ENCODE results near the gene NOP9.

Gene NOP9

GRCh38 chr14:24297190-24297964 lies 2.3 kb upstream of the NOP9 start:
- Histone ChIP-seq H3K27ac (replicated peaks; ENCODE audit: low read length) (no peak overlapping the region), H3K4ac (ENCODE audit: low read length) (no peak overlapping the region), H3K27me3 (ENCODE audit: control insufficient read depth in 3 of 3, insufficient read depth in 3 of 3, low read depth in 1 of 3, low read length in 3 of 3) (no peaks in the 10 kb centered on the region), H3K23ac (ENCODE audit: low read depth, low read length, poor library complexity) (no peak overlapping the region), H2AK5ac (ENCODE audit: low read depth, low read length) (no peak overlapping the region), H2BK5ac (ENCODE audit: low read length) (no peak overlapping the region), H3K9me3 (replicated peaks in 1 of 2; ENCODE audit: control insufficient read depth in 2 of 2, insufficient read depth in 1 of 2, low read depth in 1 of 2, low read length in 2 of 2) (no peaks in the 10 kb centered on the region), H2BK12ac (ENCODE audit: low read length) (no peak overlapping the region), H3K4me2 (ENCODE audit: insufficient read depth, low read length, poor library complexity, severe bottlenecking) (no peak overlapping the region), H3K36me3 (replicated peaks in 1 of 2; ENCODE audit: control insufficient read depth in 2 of 2, insufficient read depth in 2 of 2, low read length in 2 of 2) (peaks cover 20 to 44% of the 10 kb centered on the region in 2 donors), H3K14ac (ENCODE audit: low read length) (no peak overlapping the region), H2BK15ac (ENCODE audit: low read length) (no peak overlapping the region), H3K18ac (ENCODE audit: low read length) (no peak overlapping the region), H3K4me3 (ENCODE audit: low read length in 2 of 2) (no peak overlapping the region), H3K4me1 (ENCODE audit: control insufficient read depth in 2 of 2, insufficient read depth in 1 of 2, low read depth in 1 of 2, low read length in 2 of 2) (peaks cover 9 to 11% of the 10 kb centered on the region in 2 donors), H4K91ac (ENCODE audit: low read depth, low read length, poor library complexity) (no peak overlapping the region), H2AFZ (ENCODE audit: low read length) (no peak overlapping the region), H4K8ac (ENCODE audit: low read depth, low read length) (no peak overlapping the region), H3K79me1 (ENCODE audit: low read depth, low read length) (peaks cover 7% of the 10 kb centered on the region), H2BK120ac (ENCODE audit: low read depth, low read length) (no peak overlapping the region), H3K9ac (ENCODE audit: low read depth, low read length, poor library complexity) (no peak overlapping the region)
- DNase-seq (ENCODE audit: low spot score), result no peak
- WGBS, 2 donors (ENCODE audit: extremely low coverage in 2 of 2, insufficient read length in 2 of 2, insufficient replicate concordance in 1 of 2), result no CpG with 5 or more reads among the region's 5 CpGs

- H3K27ac ChIP-seq (replicated peaks; ENCODE audit: low read length), result no peak overlapping the region
- peaks cover 9 to 11% of the 10 kb centered on the region in 2 donors for H3K4me1 ChIP-seq (ENCODE audit: control insufficient read depth in 2 of 2, insufficient read depth in 1 of 2, low read depth in 1 of 2, low read length in 2 of 2)
- no peak for DNase-seq (ENCODE audit: low spot score)
- no peak overlapping the region for H2BK15ac ChIP-seq (ENCODE audit: low read length)
- no peak overlapping the region for H3K4ac ChIP-seq (ENCODE audit: low read length)
- H2BK12ac ChIP-seq (ENCODE audit: low read length), result no peak overlapping the region
- H3K4me2 ChIP-seq (ENCODE audit: insufficient read depth, low read length, poor library complexity, severe bottlenecking), result peak overlapping the region; percentile 83
- H2BK5ac ChIP-seq (ENCODE audit: low read length), result peak overlapping the region; percentile 67
- H2AK5ac ChIP-seq (ENCODE audit: low read depth, low read length), result no peak overlapping the region
- no peak overlapping the region for H4K8ac ChIP-seq (ENCODE audit: low read depth, low read length)
- no peaks in the 10 kb centered on the region for H3K9me3 ChIP-seq (replicated peaks in 1 of 2; ENCODE audit: control insufficient read depth in 2 of 2, insufficient read depth in 1 of 2, low read depth in 1 of 2, low read length in 2 of 2)
- H3K4me3 ChIP-seq (ENCODE audit: low read length in 2 of 2), result peak overlapping the region; percentile 91 to 98
- H3K23ac ChIP-seq (ENCODE audit: low read depth, low read length, poor library complexity), result no peak overlapping the region
- H3K36me3 ChIP-seq (replicated peaks in 1 of 2; ENCODE audit: control insufficient read depth in 2 of 2, insufficient read depth in 2 of 2, low read length in 2 of 2), result peaks cover 27 to 51% of the 10 kb centered on the region in 2 donors
- no peaks in the 10 kb centered on the region for H3K27me3 ChIP-seq (ENCODE audit: control insufficient read depth in 3 of 3, insufficient read depth in 3 of 3, low read depth in 1 of 3, low read length in 3 of 3)
- H3K14ac ChIP-seq (ENCODE audit: low read length), result no peak overlapping the region
- peak overlapping the region; percentile 99 for H2AFZ ChIP-seq (ENCODE audit: low read length)
- no peak overlapping the region for H3K9ac ChIP-seq (ENCODE audit: low read depth, low read length, poor library complexity)
- no peak overlapping the region for H2BK120ac ChIP-seq (ENCODE audit: low read depth, low read length)
- no CpG with 5 or more reads among the region's 7 CpGs for WGBS, 2 donors (ENCODE audit: extremely low coverage in 2 of 2, insufficient read length in 2 of 2, insufficient replicate concordance in 1 of 2)
- H3K79me1 ChIP-seq (ENCODE audit: low read depth, low read length), result peaks cover 7% of the 10 kb centered on the region
- H3K18ac ChIP-seq (ENCODE audit: low read length), result no peak overlapping the region
- no peak overlapping the region for H4K91ac ChIP-seq (ENCODE audit: low read depth, low read length, poor library complexity)
These were observed 777 bp upstream of the NOP9 start for GRCh38 chr14:24298892-24299254.

GRCh38 chr14:24300326-24300980 lies 803 bp downstream of the NOP9 start:
- H2AFZ ChIP-seq (ENCODE audit: low read length), result peak overlapping the region; percentile 99
- H3K4me3 ChIP-seq (ENCODE audit: low read length in 2 of 2), result peak overlapping the region; percentile 91 to 98
- no peak overlapping the region for H4K91ac ChIP-seq (ENCODE audit: low read depth, low read length, poor library complexity)
- H2BK15ac ChIP-seq (ENCODE audit: low read length), result no peak overlapping the region
- no peak overlapping the region for H3K14ac ChIP-seq (ENCODE audit: low read length)
- WGBS, 2 donors (ENCODE audit: extremely low coverage in 2 of 2, insufficient read length in 2 of 2, insufficient replicate concordance in 1 of 2), result no CpG with 5 or more reads among the region's 16 CpGs
- H2BK120ac ChIP-seq (ENCODE audit: low read depth, low read length), result no peak overlapping the region
- no peaks in the 10 kb centered on the region for H3K9me3 ChIP-seq (replicated peaks in 1 of 2; ENCODE audit: control insufficient read depth in 2 of 2, insufficient read depth in 1 of 2, low read depth in 1 of 2, low read length in 2 of 2)
- H3K9ac ChIP-seq (ENCODE audit: low read depth, low read length, poor library complexity), result peak overlapping the region; percentile 75
- H3K4me1 ChIP-seq (ENCODE audit: control insufficient read depth in 2 of 2, insufficient read depth in 1 of 2, low read depth in 1 of 2, low read length in 2 of 2), result peaks cover 9 to 11% of the 10 kb centered on the region in 2 donors
- H3K4ac ChIP-seq (ENCODE audit: low read length), result no peak overlapping the region
- DNase-seq (ENCODE audit: low spot score), result no peak
- no peak overlapping the region for H2AK5ac ChIP-seq (ENCODE audit: low read depth, low read length)
- no peak overlapping the region for H4K8ac ChIP-seq (ENCODE audit: low read depth, low read length)
- peak overlapping the region; percentile 88 for H3K4me2 ChIP-seq (ENCODE audit: insufficient read depth, low read length, poor library complexity, severe bottlenecking)
- no peaks in the 10 kb centered on the region for H3K27me3 ChIP-seq (ENCODE audit: control insufficient read depth in 3 of 3, insufficient read depth in 3 of 3, low read depth in 1 of 3, low read length in 3 of 3)
- H3K18ac ChIP-seq (ENCODE audit: low read length), result no peak overlapping the region
- no peak overlapping the region for H3K23ac ChIP-seq (ENCODE audit: low read depth, low read length, poor library complexity)
- no peak overlapping the region for H3K27ac ChIP-seq (replicated peaks; ENCODE audit: low read length)
- peaks cover 40 to 58% of the 10 kb centered on the region in 2 donors for H3K36me3 ChIP-seq (replicated peaks in 1 of 2; ENCODE audit: control insufficient read depth in 2 of 2, insufficient read depth in 2 of 2, low read length in 2 of 2)
- H2BK5ac ChIP-seq (ENCODE audit: low read length), result no peak overlapping the region
- H2BK12ac ChIP-seq (ENCODE audit: low read length), result no peak overlapping the region
- H3K79me1 ChIP-seq (ENCODE audit: low read depth, low read length), result peaks cover 7% of the 10 kb centered on the region

DNA sequence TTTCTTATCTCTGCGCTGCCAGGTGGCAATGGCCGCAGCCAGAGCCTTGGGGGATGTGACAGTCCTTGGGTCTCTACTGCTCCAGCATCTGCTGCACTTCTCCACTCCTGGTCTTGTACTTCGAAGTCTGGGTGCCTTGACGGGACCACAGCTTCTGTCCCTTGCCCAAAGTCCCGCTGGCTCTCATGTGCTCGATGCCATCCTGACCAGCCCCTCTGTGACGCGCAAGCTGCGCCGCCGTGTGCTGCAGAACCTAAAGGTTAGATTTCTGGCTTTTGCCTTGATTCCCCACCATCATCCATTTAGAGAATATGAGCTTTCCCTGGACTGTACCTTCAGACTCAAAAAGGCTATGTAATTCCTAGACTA lies 4.4 kb downstream of the NOP9 start:
- no peak overlapping the region for H2BK120ac ChIP-seq (ENCODE audit: low read depth, low read length)
- H3K9ac ChIP-seq (ENCODE audit: low read depth, low read length, poor library complexity), result no peak overlapping the region
- no peak overlapping the region for H3K27ac ChIP-seq (replicated peaks; ENCODE audit: low read length)
- no peaks in the 10 kb centered on the region for H3K9me3 ChIP-seq (replicated peaks in 1 of 2; ENCODE audit: control insufficient read depth in 2 of 2, insufficient read depth in 1 of 2, low read depth in 1 of 2, low read length in 2 of 2)
- H2AK5ac ChIP-seq (ENCODE audit: low read depth, low read length), result no peak overlapping the region
- H3K4me3 ChIP-seq (ENCODE audit: low read length in 2 of 2), result no peak overlapping the region
- peaks cover 7 to 9% of the 10 kb centered on the region in 2 donors for H3K4me1 ChIP-seq (ENCODE audit: control insufficient read depth in 2 of 2, insufficient read depth in 1 of 2, low read depth in 1 of 2, low read length in 2 of 2)
- peaks cover 44 to 78% of the 10 kb centered on the region in 2 donors for H3K36me3 ChIP-seq (replicated peaks in 1 of 2; ENCODE audit: control insufficient read depth in 2 of 2, insufficient read depth in 2 of 2, low read length in 2 of 2)
- no peak overlapping the region for H3K18ac ChIP-seq (ENCODE audit: low read length)
- H3K4ac ChIP-seq (ENCODE audit: low read length), result no peak overlapping the region
- no peak overlapping the region for H3K14ac ChIP-seq (ENCODE audit: low read length)
- peak overlapping the region; percentile 44 for H4K91ac ChIP-seq (ENCODE audit: low read depth, low read length, poor library complexity)
- no peak overlapping the region for H4K8ac ChIP-seq (ENCODE audit: low read depth, low read length)
- no peak overlapping the region for H3K4me2 ChIP-seq (ENCODE audit: insufficient read depth, low read length, poor library complexity, severe bottlenecking)
- H3K27me3 ChIP-seq (ENCODE audit: control insufficient read depth in 3 of 3, insufficient read depth in 3 of 3, low read depth in 1 of 3, low read length in 3 of 3), result no peaks in the 10 kb centered on the region
- H2BK12ac ChIP-seq (ENCODE audit: low read length), result no peak overlapping the region
- no peak overlapping the region for H2BK5ac ChIP-seq (ENCODE audit: low read length)
- DNase-seq (ENCODE audit: low spot score), result no peak
- WGBS, 2 donors (ENCODE audit: extremely low coverage in 2 of 2, insufficient read length in 2 of 2, insufficient replicate concordance in 1 of 2), result no CpG with 5 or more reads among the region's 11 CpGs
- no peak overlapping the region for H2BK15ac ChIP-seq (ENCODE audit: low read length)
- H2AFZ ChIP-seq (ENCODE audit: low read length), result no peak overlapping the region
- peaks cover 7% of the 10 kb centered on the region for H3K79me1 ChIP-seq (ENCODE audit: low read depth, low read length)
- no peak overlapping the region for H3K23ac ChIP-seq (ENCODE audit: low read depth, low read length, poor library complexity)

All from neuronal stem cell (in vitro differentiated cells).